ENCODE results near the gene MYO15A. TPM values are rescaled to one million over a fixed set of nuclear protein-coding genes. Genes with fewer than 3 reads are reported as not detected.

Gene MYO15A
- total RNA-seq, 4 donors from 2014 or later = 0.33 to 0.98 (median 0.61) TPM

GRCh38 chr17:18139949-18140348, 31.4 kb downstream of the MYO15A start:
- Histone ChIP-seq H3K27me3 (peaks cover 0 to 55% (median 0%) of the 10 kb centered on the region in 4 donors), H3K4me3 (no peak overlapping the region), H3K9me3 (no peaks in the 10 kb centered on the region), H3K36me3 (no peaks in the 10 kb centered on the region), H3K4me1 (peaks cover 0 to 8% (median 4%) of the 10 kb centered on the region in 4 donors), H3K27ac (replicated peaks in 1 of 4) (no peak overlapping the region)
- intact Hi-C loops (cut with DNase I) = no loop called here
- DNase-seq (ENCODE audit: extremely low spot score) = no peak
- WGBS = 77% methylated on average over 2 of the region's 3 CpGs
- no peak for TF ChIP-seq EP300 (IDR thresholded peaks at IDR 0.05)
- no peak for TF ChIP-seq POLR2AphosphoS5 (IDR thresholded peaks at IDR 0.05)
- no peak for TF ChIP-seq CTCF (IDR thresholded peaks at IDR 0.05)
- TF ChIP-seq POLR2A (IDR thresholded peaks at IDR 0.05; ENCODE audit: low read depth) = no peak

DNA sequence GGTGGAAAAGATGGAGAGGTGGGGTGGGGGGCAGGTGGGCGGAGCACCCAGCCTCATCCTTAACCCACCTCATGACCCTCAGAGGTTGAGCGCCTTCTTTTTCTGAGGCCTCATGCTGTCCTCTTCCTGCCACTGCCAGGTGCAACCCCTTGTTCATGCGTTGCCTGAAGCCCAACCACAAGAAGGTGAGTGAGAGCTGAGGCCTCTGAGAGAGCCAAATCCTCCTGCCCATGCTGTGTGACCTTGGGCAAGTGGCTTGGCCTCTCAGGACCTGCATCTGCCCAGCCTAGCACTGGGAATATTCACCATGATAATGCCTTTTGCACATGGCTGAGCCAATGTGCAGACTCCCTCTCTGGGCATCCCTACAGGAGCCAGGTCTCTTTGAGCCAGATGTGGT, 32.1 kb downstream of the MYO15A start:
- Histone ChIP-seq H3K9me3 (no peaks in the 10 kb centered on the region), H3K36me3 (no peaks in the 10 kb centered on the region), H3K4me1 (peaks cover 0 to 8% (median 4%) of the 10 kb centered on the region in 4 donors), H3K27ac (replicated peaks in 1 of 4) (no peak overlapping the region), H3K4me3 (no peak overlapping the region), H3K27me3 (peaks cover 0 to 48% (median 0%) of the 10 kb centered on the region in 4 donors)
- 93% methylated on average over 2 of the region's 3 CpGs for WGBS
- TF ChIP-seq POLR2AphosphoS5 (IDR thresholded peaks at IDR 0.05) (no peak), POLR2A (IDR thresholded peaks at IDR 0.05; ENCODE audit: low read depth) (no peak), CTCF (IDR thresholded peaks at IDR 0.05) (no peak), EP300 (IDR thresholded peaks at IDR 0.05) (no peak)
- intact Hi-C loops (cut with DNase I) = no loop called here
- DNase-seq (ENCODE audit: extremely low spot score) = no peak

DNA sequence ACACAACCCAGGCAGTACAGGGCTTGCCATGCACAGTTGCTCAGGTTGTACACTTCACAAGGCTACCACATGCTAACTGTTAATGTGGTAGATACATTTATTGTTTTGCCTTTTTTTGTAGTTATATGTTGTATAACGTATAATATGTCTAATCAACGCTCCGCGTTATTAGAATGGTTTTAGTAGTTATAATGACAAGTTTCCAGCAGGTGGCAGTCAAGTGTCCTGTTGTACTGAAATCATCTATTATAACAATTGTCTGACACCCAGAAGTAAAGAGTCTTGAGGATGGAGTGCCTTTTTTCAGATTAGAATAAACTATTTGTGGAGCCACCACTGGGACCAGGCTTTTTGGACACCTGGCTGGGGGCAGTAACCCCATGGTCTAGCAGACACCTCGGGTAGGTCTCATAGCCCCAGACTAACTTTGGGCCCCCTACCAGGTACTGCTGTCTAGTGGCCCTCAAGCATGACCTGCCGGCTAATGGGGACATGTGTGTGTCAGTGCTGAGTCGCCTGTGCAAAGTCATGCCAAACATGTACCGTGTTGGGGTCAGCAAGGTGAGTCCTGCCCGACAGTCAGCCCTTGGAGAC, 32.8 kb downstream of the MYO15A start:
- intact Hi-C loops (cut with DNase I) = no loop called here
- DNase-seq (ENCODE audit: extremely low spot score) = no peak
- Histone ChIP-seq H3K4me1 (peaks cover 0 to 8% (median 4%) of the 10 kb centered on the region in 4 donors), H3K27ac (replicated peaks in 1 of 4) (no peak overlapping the region), H3K4me3 (no peak overlapping the region), H3K27me3 (peaks cover 0 to 41% (median 0%) of the 10 kb centered on the region in 4 donors), H3K9me3 (no peaks in the 10 kb centered on the region), H3K36me3 (no peaks in the 10 kb centered on the region)
- WGBS = 10% methylated on average over 5 of the region's 9 CpGs
- TF ChIP-seq EP300 (IDR thresholded peaks at IDR 0.05) (no peak), POLR2AphosphoS5 (IDR thresholded peaks at IDR 0.05) (no peak), CTCF (IDR thresholded peaks at IDR 0.05) (peak; percentile 53 to 61 (median 57)), POLR2A (IDR thresholded peaks at IDR 0.05; ENCODE audit: low read depth) (no peak)

GRCh38 chr17:18142417-18142816, 33.9 kb downstream of the MYO15A start:
- H3K9me3 ChIP-seq = no peaks in the 10 kb centered on the region
- H3K36me3 ChIP-seq = no peaks in the 10 kb centered on the region
- no peak overlapping the region for H3K27ac ChIP-seq (replicated peaks in 1 of 4)
- TF ChIP-seq POLR2A (IDR thresholded peaks at IDR 0.05; ENCODE audit: low read depth) (no peak), EP300 (IDR thresholded peaks at IDR 0.05) (no peak)
- no peak overlapping the region for H3K4me3 ChIP-seq
- intact Hi-C loops (cut with DNase I) = no loop called here
- peaks cover 0 to 8% (median 4%) of the 10 kb centered on the region in 4 donors for H3K4me1 ChIP-seq
- H3K27me3 ChIP-seq = peaks cover 0 to 31% (median 0%) of the 10 kb centered on the region in 4 donors
- no peak for DNase-seq (ENCODE audit: extremely low spot score)
- WGBS = 92% methylated on average over 3 of the region's 3 CpGs

- intact Hi-C loops (cut with DNase I) = no loop called here
- no peaks in the 10 kb centered on the region for H3K9me3 ChIP-seq
- H3K4me1 ChIP-seq = peaks cover 0 to 8% (median 4%) of the 10 kb centered on the region in 4 donors
- no peak overlapping the region for H3K27ac ChIP-seq (replicated peaks in 1 of 4)
- TF ChIP-seq POLR2A (IDR thresholded peaks at IDR 0.05; ENCODE audit: low read depth) (no peak), CTCF (IDR thresholded peaks at IDR 0.05) (no peak), POLR2AphosphoS5 (IDR thresholded peaks at IDR 0.05) (no peak), EP300 (IDR thresholded peaks at IDR 0.05) (no peak)
- WGBS = 81% methylated on average over 14 of the region's 18 CpGs
- no peak overlapping the region for H3K4me3 ChIP-seq
- no peaks in the 10 kb centered on the region for H3K36me3 ChIP-seq
- DNase-seq (ENCODE audit: extremely low spot score) = no peak
- peaks cover 0 to 31% (median 0%) of the 10 kb centered on the region in 4 donors for H3K27me3 ChIP-seq
These were observed 34.7 kb downstream of the MYO15A start for GRCh38 chr17:18143044-18143936.

Data from esophagus muscularis mucosa (tissue), 4 donors.